Kidney (tissue), 14 donors: ENCODE results near the gene KASH5. TPM values are rescaled to one million over a fixed set of nuclear protein-coding genes. Genes with fewer than 3 reads are reported as not detected.
A peak's percentile ranks its signal among the peaks of the same experiment; 100 is the strongest.

Experiments
- DNase-seq, 5 donors: peaks; one replicate each; pipeline ENCODE4 v3.0.0-alpha.2; 2013 to 2020
- FAIRE-seq: peaks from 2 replicates; lab custom pipeline; 2012; peaks lifted over from hg19 to GRCh38; lab: Jason Lieb, UNC
- H3K27ac ChIP-seq, 2 donors: one replicate each; pipeline ENCODE4 v1.7.0; 2013; ENCODE audit warnings: low read depth in 2 of 2, low read length in 2 of 2, inconsistent platforms in 1 of 2
- H3K27me3 ChIP-seq: one replicate; pipeline ENCODE4 v1.7.1; 2013; ENCODE audit warnings: low read length, inconsistent platforms; ENCODE audit not compliant: control insufficient read depth, insufficient read depth
- H3K36me3 ChIP-seq, 3 donors: one replicate each; pipeline versions ENCODE4 v1.7.0 to v1.7.1; 2013; ENCODE audit warnings: low read length in 3 of 3, control low read depth in 1 of 3, inconsistent platforms in 1 of 3; ENCODE audit not compliant: insufficient read depth in 3 of 3, control insufficient read depth in 2 of 3
- H3K4me1 ChIP-seq, 3 donors: one replicate each; pipeline versions ENCODE4 v1.7.0 to v1.7.1; 2013; ENCODE audit warnings: low read length in 3 of 3, inconsistent platforms in 1 of 3, low read depth in 1 of 3; ENCODE audit not compliant: control insufficient read depth in 2 of 3, insufficient read depth in 2 of 3
- H3K4me3 ChIP-seq, 3 donors: one replicate each; pipeline versions ENCODE4 v1.7.0 to v1.8.1; 2013; ENCODE audit warnings: low read length in 3 of 3, control low read depth in 1 of 3, inconsistent platforms in 1 of 3
- H3K9ac ChIP-seq, 3 donors: one replicate each; pipeline versions ENCODE4 v1.7.0 to v1.7.1; 2013; ENCODE audit warnings: low read length in 3 of 3, control low read depth in 1 of 3, inconsistent platforms in 1 of 3
- H3K9me3 ChIP-seq, 3 donors: one replicate each; pipeline versions ENCODE4 v1.7.0 to v1.7.1; 2013; ENCODE audit warnings: low read length in 3 of 3, control low read depth in 1 of 3, inconsistent platforms in 1 of 3; ENCODE audit not compliant: control insufficient read depth in 2 of 3, insufficient read depth in 1 of 3
- CTCF ChIP-seq: IDR thresholded peaks from 3 replicates; pipeline ENCODE4 v1.5.1; 2012; ENCODE audit warnings: mild to moderate bottlenecking, moderate library complexity, borderline replicate concordance; ENCODE audit not compliant: insufficient read depth; ENCODE audit errors: extremely low read depth
- intact Hi-C: fragments of 100-400 bp; cut with DNase I; formaldehyde crosslinking; loops from one replicate; pipeline ENCODE4 v1.11.1; 2022
- polyA plus RNA-seq: library from polyadenylated mRNA; stranded (reverse); fragments of 350-450 nt; fragmentation: Illumina TruSeq; extraction: RNeasy Lipid Tissue Mini Kit (QIAGEN cat#74804); gene quantifications from one replicate; pipeline ENCODE4 v1.2.3, GENCODE V29; 2014; ENCODE audit warnings: low read depth, low replicate concordance; ENCODE audit not compliant: insufficient read depth
- total RNA-seq: library from RNA; stranded (reverse); fragmentation: NEBNext Ultra II Directional; extraction: Animal tissue kit (Norgen Biotek cat#: 25700); gene quantifications from one replicate; pipeline ENCODE4 v1.2.1, GENCODE V29; 2021
- donor health status: control.
- donor health status: control.
- donor health status: control.
- donor health status: control.
- donor health status: control.
- donor health status: DM: yes; HTN: yes; CAD: no.
- donor health status: Normal renal cell carcinoma (clear cell type).

Gene KASH5
- total and polyA plus RNA-seq, 2 donors from 2014 or later = not detected

GRCh38 chr19:49347835-49348234 is 40.2 kb upstream of the KASH5 start:
- Histone ChIP-seq H3K36me3 (peaks cover 0 to 19% (median 0%) of the 10 kb centered on the region in 3 donors), H3K9me3 (no peaks in the 10 kb centered on the region), H3K9ac (no peak overlapping the region), H3K4me3 (no peak overlapping the region), H3K27ac (no peak overlapping the region), H3K4me1 (no peaks in the 10 kb centered on the region), H3K27me3 (no peaks in the 10 kb centered on the region)
- peak in 3 of 5 donors; percentile 38 to 70 (median 63) for DNase-seq
- no peak for FAIRE-seq
- intact Hi-C loops = no loop called here
- TF ChIP-seq CTCF = peak; percentile 5

GRCh38 chr19:49348305-49349189 is 39.5 kb upstream of the KASH5 start:
- H3K27ac ChIP-seq = no peak overlapping the region
- no peaks in the 10 kb centered on the region for H3K9me3 ChIP-seq

GRCh38 chr19:49349567-49349966 is 38.5 kb upstream of the KASH5 start:
- peaks cover 0 to 17% (median 0%) of the 10 kb centered on the region in 3 donors for H3K36me3 ChIP-seq
- H3K9ac ChIP-seq = no peak overlapping the region
- H3K27ac ChIP-seq = no peak overlapping the region
- H3K4me1 ChIP-seq = no peaks in the 10 kb centered on the region
- no peaks in the 10 kb centered on the region for H3K27me3 ChIP-seq
- TF ChIP-seq CTCF = no peak
- no peaks in the 10 kb centered on the region for H3K9me3 ChIP-seq
- intact Hi-C loops = no loop called here
- H3K4me3 ChIP-seq = no peak overlapping the region
- FAIRE-seq (no peak), DNase-seq (no peak)

More at GRCh38 chr19:49348305-49349189, 39.5 kb upstream of the KASH5 start:
- Histone ChIP-seq H3K4me1 (no peaks in the 10 kb centered on the region), H3K36me3 (peaks cover 0 to 17% (median 0%) of the 10 kb centered on the region in 3 donors), H3K27me3 (no peaks in the 10 kb centered on the region), H3K9ac (no peak overlapping the region), H3K4me3 (no peak overlapping the region)
- FAIRE-seq (no peak), DNase-seq (no peak)
- no peak for TF ChIP-seq CTCF
- intact Hi-C loops = no loop called here
